Measurements from ENCODE around the gene KIF2C.
"Not testable (repeated sequence)": the region's sequence is repeated elsewhere in the genome, so short reads cannot be mapped to it uniquely, and the experiment has no call there.

The KIF2C gene

DNA sequence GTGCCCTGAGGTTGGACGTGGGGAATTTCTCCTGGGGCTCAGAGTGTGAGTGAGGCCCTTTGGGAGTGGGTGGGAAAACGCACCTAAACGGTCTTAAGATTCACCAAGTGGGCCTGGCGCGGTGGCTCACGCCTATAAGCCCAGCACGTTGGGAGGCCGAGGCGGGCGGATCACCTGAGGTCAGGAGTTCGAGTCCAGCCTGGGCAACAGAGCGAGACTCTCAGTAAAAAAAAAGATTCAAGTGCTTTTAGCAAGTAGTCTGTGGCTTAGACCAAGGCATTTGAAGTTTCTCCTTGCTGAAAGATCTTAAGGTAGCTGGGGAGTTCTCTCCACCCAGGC lies 37.1 kb downstream of the KIF2C start:
- DNase-seq: no peak

DNA sequence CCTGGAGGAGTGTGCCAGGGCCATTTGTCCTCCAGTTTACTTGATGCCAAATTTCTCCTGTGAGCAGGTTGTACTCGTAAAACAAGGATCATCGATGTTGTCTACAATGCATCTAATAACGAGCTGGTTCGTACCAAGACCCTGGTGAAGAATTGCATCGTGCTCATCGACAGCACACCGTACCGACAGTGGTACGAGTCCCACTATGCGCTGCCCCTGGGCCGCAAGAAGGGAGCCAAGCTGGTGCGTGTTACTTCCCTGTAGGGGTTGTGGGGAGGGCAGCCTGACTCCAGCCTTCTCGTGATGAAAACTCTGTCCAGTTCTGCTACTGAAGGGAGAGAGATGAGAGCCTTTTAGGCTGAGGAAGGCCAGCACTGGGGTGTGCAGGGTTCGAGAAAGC lies 37.9 kb downstream of the KIF2C start:
- no peak for DNase-seq

DNA sequence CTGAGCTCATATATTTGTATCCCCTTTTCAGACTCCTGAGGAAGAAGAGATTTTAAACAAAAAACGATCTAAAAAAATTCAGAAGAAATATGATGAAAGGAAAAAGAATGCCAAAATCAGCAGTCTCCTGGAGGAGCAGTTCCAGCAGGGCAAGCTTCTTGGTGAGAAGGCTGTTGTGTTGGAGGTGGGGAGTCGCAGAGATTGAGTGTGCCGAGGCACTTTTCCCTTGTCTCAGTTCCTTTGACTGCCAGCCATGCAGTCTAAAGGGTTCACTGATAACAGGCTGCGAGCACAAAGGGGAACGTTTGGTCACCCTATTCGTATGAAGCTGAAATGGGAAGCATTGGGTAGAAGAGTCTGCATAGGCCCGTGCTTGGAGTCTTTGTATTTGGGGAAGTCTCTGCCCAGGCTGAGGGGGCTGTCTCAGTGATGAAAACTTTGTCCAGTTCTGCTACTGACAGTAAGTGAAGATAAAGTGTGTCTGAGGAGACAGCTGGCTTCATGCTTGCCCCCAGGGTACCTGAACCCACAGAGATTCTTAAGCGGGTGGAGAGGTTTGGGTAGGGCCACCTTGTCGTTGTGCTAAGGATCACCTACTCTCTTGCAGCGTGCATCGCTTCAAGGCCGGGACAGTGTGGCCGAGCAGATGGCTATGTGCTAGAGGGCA lies 38.5 kb downstream of the KIF2C start:
- no peak for DNase-seq

DNA sequence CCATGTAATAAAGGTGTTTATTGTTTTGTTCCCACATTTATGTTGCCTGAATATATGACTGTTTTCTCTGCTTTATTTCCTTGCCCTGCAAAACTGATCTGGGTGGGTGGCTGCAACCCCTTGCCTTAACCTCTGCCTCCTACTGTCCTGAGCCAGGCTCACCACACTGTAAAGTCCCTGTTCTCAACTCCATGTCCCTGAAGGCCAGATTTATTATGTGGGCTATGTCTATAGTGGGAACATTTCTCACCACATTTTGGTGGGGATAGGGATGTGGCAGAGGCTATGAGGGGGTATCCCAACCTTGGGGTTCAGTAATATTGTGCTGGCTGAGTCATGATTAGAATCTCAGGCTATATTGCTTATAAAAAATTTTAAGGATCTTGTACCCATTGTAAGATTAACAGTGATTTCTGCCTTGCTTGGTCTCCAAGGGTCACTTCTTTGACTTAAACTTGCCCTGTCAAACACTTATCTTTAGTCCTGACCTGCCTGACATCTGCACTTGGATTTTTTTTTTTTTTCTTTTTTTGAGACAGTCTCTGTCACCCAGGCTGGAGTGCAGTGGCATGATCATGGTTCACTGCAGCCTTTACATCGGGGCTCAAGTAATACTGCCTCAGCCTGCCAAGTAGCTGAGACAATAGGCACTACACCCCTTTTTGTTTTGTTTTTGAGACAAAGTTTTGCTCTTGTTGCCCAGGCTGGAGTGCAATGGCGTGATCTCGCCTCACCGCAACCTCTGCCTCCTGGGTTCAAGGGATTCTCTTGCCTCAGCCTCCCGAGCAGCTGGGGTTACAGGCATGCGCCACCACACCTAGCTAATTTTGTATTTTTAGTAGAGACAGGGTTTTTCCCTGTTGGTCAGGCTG lies 39.3 kb downstream of the KIF2C start:
- DNase-seq: no peak

DNA sequence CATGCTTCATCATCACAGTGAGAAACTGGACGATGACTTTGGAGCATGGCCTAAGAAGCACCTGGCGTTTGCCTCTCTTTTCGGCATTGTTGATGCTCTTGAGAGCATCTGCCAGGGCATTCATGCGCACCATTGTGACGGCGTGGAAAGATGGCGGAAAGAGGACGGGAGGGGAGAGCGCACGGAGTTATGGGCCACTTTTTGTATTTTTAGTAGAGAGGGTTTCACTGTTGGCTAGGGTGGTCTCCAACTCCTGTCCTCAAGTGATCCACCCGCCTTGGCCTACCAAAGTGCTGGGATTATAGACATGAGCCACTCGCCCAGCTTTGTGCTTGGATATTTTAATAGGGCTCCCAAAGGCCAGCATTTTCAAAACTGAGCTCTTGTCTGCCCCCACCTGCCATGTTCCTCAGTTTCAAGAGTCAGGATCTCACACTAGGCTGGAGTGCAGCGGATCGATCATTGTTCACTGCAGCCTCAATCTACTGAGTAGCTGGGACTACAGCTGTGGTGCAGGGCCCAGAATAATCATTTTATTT lies 41.0 kb downstream of the KIF2C start:
- DNase-seq: no peak

DNA sequence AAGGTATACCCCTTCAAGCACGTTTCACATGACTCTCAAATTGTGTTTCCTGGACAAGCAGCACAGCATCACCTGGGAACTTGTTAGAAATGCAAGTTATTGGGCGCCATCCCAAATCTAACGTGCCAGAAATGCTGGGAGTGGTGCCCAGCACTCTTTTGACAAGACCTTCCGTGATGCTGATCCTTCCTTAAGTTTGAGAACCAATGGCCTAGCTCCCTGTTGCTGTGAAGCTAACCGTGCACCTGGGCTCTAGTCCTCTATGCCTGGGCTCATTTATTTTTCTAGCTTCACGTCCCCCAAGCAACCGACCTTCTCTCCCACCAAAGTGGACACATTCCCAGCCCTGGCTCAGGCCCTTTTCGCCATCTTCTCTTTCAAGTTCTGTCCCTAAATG lies 44.1 kb downstream of the KIF2C start:
- DNase-seq: no peak

DNA sequence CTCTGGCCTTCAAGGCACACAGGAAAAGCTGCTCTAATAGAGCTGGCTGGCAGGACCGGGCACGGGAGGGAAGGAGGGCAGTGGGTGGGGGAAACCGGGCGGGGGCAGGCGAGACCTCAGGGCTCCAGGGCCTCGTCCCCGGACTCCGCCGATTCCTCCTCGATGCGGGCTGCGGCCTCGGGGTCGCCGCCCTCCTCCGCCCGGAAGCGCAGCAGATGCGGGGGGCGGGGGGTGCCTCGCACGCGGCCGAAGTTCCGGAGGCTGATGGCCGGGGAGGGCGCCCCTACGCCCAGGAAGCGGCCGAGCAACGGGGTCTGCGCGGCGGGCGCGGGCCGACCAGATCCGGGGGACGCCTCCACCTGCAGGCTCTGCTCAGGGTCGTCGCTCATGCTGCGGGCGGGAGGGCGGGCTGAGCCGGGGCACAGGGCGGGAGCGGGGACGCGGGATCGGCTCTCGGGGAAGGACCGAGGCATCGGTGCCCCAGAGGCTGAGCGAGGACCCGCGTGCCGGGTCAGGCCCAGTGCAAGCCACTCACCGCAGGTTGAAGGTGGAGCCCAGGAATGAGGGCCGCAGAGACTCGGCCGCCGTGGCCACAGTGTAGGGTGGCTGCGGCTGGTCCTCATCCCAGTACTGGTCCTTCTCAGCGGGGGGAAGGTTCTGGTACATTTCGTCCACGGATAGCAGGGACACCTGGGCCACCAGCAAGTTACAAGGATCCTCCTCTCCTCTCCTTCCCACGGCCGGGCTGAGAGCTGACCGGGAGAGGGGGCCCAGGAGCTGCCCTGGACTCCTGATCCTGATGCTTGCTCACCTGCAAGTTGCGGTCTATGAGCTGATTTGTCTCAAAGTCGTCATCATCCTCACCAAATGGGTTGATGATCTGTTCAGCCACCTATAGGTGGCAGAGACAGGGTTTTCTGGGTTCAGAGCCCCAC lies 44.7 kb downstream of the KIF2C start:
- DNase-seq: no peak

DNA sequence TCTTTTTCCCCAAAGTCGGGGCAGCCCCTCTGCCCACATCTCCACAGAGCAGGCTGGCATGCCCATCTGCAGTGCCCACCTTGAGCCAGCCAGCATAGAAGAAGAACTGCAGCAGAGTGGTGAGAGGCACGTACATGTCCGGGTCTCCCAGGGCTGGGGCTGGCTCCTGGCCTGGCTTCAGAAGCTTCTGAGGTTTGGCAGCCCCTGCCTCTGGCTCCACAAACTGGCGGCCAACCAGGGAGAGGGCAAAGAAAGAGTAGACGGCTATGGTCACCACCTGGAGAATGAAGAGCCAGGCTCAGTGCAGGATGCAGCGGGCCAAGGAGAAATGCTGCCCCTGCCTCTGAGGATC lies 45.4 kb downstream of the KIF2C start:
- no peak for DNase-seq

DNA sequence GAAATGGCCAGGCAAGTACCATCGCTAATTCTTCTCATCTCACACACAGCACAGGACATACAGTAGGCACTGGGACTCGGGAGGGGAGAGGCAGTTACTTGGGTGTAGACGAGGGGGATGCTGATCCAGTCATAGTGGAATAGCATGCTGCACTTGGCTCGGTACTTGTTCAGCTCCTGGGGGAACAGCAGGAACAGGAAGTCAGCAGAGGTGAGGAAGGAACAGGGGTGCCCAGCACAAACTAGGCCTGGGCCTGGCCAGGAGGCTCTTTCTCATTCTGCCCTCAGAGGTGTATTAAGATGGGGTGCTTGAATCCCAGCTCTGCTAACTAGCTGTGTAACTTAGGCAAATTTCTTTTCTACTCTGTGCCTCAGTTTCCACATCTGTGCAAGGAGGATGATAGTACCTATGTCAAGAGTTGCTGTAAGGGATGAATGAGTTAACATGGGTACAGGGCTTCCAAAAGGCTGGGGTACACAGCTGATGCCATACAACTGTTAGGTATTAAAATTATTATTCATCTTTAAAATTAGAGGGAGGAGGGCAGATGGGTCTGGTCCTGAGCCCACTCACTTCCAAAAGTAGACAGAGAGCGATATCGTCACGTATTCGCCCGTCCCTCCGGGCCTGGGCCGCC lies 46.0 kb downstream of the KIF2C start:
- DNase-seq: no peak

DNA sequence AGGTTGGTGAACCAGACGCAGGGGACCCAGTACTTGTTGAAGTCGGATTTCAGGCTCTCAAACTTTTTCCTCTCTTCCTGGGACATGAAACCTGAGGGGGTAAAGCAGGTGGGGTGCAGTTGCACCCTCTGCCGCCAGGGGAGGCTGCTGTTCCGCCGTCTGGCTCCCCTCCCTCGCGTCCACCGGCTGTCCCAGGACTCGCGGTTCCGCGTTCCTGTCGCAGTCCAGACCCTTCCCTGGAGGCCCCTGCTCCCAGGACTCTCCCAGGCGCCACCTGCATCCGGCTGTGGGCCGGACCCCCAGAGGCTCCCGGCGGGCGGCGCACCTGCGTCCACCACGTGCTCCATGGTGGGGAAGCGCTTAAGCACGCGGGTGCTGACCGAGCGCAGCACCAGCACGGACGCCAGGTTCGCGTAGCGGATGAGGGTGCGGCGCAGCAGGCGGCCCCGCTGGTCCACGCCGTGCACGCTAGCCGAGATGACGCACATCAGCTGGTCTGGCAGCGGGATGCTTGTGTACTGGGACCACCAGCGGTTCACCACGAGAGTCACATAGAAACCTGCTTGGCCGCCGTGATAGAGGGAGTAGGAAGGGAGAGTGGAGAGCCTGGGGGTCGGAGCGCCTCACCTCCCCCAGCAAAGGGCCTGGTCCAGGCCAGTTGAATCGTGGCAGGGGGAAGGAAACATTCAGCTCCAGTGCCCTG lies 46.7 kb downstream of the KIF2C start:
- no peak for DNase-seq

DNA sequence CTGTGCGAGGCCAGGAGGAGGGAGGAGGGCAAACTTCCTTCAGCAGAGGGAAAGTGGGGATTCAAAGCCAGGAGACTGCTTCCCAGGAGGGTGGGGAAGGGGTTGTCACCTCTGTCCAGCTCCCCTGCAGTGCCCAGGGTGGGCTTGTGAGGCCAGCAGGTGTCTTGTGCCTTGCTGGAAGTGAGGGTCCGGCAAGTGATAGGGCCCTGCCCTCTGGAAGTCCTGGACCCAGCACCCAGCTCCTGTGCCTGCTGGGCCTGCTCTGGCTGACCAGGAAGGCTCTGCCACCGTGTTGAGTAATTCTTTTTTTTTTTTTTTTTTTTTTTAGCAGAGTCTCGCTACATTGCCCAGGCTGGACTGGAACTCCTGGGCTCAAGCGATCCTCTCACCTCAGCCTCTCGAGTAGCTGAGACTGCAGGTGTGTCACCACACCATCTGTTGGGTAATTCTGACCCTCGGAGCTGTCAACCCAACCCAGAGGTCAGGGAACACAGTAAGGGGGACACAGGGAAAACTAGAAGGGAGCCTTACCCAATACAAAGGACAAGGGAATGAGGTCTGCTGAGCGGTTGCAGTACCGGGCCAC lies 47.3 kb downstream of the KIF2C start:
- DNase-seq: no peak

DNA sequence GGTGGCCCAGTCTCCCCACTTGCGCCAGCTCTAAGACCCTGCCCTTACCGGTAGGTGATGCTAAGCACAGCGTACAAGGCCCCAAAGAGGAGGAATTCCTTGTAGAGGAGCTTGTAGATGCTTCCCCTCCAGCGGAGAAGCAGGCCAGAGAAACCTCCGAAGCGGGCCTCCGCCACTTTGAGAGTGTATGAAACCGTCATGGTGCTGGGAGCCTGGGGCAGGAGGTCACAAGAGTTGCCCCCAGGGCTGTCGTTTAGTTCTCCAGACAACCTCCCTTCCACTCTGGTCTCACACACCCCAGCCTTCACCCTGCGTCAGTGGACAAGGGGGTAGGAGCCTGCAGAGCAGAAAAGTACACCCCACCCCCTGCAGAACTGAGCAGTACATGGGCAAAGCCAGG lies 47.9 kb downstream of the KIF2C start:
- DNase-seq: no peak

DNA sequence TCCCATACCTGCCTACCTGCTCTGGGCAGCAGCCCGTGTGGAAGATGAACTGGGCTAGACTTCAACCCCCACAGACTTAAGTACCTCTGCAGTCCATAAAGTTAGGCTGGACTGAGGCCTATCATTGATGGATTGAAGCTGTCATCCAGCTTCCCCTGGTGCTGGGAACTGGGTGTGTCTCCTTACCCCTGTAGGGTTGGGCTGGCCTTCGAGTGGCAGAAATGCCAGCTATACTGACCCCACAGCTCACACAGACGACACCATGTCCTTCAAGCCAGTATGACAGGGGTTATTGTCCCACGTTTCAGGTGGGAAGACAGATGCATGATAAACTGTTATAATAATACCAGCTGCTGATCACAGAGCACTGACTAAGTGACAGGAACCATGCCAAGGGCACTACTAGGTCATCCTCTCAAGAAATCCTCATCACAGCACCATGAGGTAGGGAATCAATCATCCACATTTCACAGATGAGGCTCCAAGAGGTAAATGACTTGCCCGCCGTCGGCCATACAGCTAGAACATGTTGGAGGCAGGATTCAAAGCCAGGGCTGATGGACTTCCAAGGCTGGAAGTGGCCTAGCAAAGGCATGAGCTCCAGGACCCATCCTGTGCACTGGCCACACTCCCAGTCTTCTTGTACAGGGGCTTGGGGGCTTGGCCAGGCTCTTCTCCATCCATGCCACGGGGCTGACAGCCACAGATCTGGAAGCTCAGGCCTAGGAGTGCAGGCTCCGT lies 48.7 kb downstream of the KIF2C start, which contains the start of gene BEST4:
Gene BEST4 (minus strand): TSS at position 51 of the 741 bp plus-strand sequence. CDS start 465 bp downstream, outside the sequence.
- DNase-seq: no peak

DNA sequence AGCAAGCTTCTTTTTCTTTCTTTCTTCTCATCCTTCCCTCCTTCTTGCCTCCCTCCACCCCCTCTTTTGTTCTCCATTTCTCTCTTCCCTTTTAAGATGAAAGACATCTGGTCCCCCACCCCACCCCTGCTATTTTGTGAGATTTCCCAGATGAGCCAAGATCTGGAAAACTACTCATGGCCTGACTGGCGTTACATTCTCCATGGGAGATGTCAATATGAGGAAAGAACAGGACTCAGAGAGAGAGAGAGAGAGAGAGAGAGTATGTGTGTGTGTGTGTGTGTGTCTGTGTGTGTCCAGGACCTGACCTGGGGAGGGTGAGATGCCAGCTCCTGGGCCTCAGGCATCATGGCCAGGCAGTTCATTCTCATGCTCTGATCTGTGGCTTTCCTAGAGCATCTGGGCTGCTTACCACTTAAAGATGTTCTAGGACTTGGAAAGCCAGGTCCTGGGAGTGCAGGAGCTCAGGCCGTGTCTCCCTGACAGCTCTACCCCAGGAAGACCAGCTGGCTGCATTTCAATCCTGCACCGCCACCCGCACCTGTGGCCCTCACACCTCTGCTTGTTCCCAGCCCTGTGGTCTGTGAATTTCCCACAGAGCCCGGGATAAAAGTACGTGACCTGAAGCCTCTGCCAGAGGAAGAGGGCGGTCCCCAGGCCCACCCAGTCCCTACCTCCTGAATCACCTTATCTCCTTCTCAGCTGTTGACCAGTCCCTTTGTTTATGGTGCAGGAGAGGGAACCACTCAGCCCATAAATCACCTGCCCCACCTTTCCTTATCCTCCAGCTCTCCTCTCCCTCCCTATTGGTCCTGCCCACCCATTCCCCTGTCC lies 51.5 kb downstream of the KIF2C start:
- DNase-seq: no peak

DNA sequence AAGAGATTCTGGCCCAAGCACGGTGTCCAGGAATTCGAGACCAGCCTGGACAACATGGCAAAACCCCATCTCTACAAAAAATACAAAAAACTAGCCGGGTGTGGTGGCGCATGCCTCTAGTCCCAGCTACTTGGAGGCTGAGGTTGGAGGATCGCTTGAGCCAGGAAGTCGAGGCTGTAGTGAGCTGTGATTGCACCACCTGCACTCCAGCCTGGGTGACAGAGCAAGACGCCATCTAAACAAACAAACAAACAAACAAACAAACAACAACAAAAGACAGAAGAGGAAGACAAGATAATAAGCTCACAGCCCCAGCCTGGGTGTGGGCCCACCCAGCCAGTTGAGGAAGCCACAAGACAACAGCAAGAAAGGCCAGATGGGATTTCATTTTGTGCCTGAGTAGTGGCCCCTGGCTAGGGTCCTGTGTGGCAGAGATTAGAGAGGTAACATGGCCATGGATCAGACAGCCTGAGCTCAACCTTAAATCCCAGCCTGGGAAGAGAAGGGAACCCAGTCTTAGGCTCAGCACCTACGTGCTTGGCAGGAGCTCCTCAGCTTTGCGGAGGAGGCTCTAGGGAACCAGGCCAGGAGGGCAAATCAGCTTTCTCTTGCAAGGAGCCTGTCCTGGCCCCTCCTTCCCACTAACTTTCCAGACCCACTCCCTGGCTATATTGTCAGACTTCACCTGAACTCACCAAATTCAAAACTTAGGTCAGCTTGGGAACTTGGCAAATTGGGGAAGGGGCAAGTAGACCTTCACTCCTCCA lies 53.3 kb downstream of the KIF2C start:
- no peak for DNase-seq

DNA sequence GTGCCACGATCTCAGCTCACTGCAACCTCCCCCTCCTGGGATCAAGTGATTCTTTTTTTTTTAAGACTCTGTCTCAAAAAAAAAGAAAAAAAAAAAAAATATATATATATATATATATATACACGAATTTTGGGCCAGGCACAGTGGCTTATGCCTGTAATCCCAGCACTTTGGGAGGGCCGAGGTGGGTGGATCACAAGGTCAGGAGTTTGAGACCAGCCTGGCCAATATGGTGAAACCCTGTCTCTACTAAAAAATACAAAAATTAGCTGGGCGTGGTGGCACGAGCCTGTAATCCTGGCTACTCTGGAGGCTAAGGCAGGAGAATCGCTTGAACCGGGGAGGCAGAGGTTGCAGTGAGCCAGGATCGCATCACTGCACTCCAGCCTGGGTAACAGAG lies 58.2 kb downstream of the KIF2C start:
- not testable (repeated sequence) for DNase-seq

DNA sequence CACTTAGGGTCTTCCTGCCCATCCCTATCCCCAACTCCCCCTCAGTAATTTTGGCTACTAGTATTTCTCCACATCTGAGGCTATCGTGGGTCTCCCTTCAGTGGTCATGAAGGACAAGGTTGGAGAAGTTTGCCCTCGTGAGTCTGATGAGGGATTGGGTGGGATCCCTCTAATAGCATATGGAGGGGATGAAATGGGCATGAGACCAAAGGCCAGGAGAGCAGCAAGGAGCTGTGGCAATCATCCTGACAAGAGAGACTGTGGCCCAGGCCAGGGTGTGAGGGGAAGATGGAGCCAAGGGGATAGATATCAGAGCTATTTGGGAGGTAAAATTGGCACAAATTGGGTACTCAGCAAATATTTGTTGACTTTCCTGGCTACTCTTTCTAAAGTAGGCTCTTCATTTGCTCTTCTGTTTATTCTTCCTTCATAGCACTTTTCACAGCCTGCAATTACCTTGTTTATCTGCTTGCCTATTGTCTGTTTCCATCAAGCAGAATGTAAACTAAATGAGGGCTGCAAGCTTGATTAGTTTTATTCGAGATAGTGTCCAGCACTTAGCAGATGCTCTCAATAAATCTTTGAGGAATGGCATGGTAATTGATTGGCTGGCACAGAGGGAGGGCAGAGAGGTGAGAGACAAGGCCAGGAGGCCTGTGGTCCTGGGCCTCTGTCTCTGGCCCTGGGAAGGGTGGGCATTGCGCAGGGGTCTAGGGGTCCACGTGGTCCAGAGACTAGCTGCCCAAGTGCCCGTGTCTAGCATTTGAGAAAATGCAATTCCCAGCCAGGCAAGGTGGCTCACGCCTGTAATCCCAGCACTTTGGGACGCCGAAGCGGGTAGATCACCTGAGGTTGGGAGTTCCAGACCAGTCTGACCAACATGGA lies 59.1 kb downstream of the KIF2C start:
- peak; percentile 29 for DNase-seq

Measured in NCI-H2227 treated with DMSO at 0.1 percent for 48 hours (cell line).